ENCODE results near the gene C10orf90. TPM values are rescaled to one million over a fixed set of nuclear protein-coding genes. Genes with fewer than 3 reads are reported as not detected.

The C10orf90 gene
- total and polyA plus RNA-seq, 2 of the 8 experiments (the other 6 are each of a cell fraction or from before 2014, with no cell fraction given) = 0.21 TPM; not detected in 1

GRCh38 chr10:126397156-126397555, 273.3 kb downstream of the C10orf90 start:
- Histone ChIP-seq H4K91ac (replicated peaks; ENCODE audit: insufficient read length, low read length) (no peak overlapping the region), H3K79me1 (ENCODE audit: low read depth, low read length) (no peaks in the 10 kb centered on the region), H2AK5ac (ENCODE audit: low read depth, low read length) (no peak overlapping the region), H3K4me3 (ENCODE audit: extremely low read depth in 1 of 4, insufficient read depth in 2 of 4, low read depth in 3 of 4, low read length in 4 of 4) (no peak overlapping the region), H3K23me2 (ENCODE audit: low read depth, low read length) (no peaks in the 10 kb centered on the region), H2BK20ac (ENCODE audit: low read length) (no peak overlapping the region), H2BK15ac (ENCODE audit: low read length) (no peak overlapping the region), H3K14ac (ENCODE audit: insufficient read length) (no peak overlapping the region), H2BK12ac (ENCODE audit: low read depth, low read length) (no peak overlapping the region), H3K27ac (ENCODE audit: low read depth, low read length) (no peak overlapping the region), H3K4ac (replicated peaks; ENCODE audit: insufficient read length, low read depth, low read length) (no peak overlapping the region), H3K23ac (ENCODE audit: insufficient read length) (no peak overlapping the region), H3K4me1 (replicated peaks in 1 of 4; ENCODE audit: control insufficient read depth in 3 of 4, insufficient read depth in 4 of 4, low read length in 3 of 4) (peaks cover 0 to 9% (median 0%) of the 10 kb centered on the region in 4 experiments; a peak in 1 of 7 replicates), H3K18ac (ENCODE audit: extremely low read depth, low read length) (no peak overlapping the region), H3K9me3 (ENCODE audit: insufficient read depth in 2 of 2, low read depth in 1 of 2, low read length in 1 of 2) (no peaks in the 10 kb centered on the region; a peak in 1 of 4 replicates), H4K20me1 (replicated peaks in 1 of 2; ENCODE audit: control insufficient read depth in 1 of 2, insufficient read depth in 2 of 2, low read length in 2 of 2) (no peaks in the 10 kb centered on the region), H3K56ac (replicated peaks; ENCODE audit: insufficient read length, low read depth, low read length) (no peak overlapping the region), H3K4me2 (ENCODE audit: insufficient read depth in 1 of 2, low read depth in 2 of 2, low read length in 2 of 2) (no peak overlapping the region), H2AFZ (ENCODE audit: low read length) (no peak overlapping the region), H3K27me3 (replicated peaks in 1 of 4; ENCODE audit: control insufficient read depth in 3 of 4, extremely low read depth in 1 of 4, insufficient read depth in 3 of 4, low read length in 3 of 4) (no peaks in the 10 kb centered on the region), H3K79me2 (ENCODE audit: control insufficient read depth in 1 of 2, insufficient read depth in 2 of 2, low read length in 2 of 2) (no peaks in the 10 kb centered on the region), H2BK120ac (replicated peaks; ENCODE audit: low read depth, low read length) (no peak overlapping the region), H4K5ac (ENCODE audit: insufficient read length, low read depth, low read length) (no peak overlapping the region), H2BK5ac (ENCODE audit: low read depth, low read length) (no peak overlapping the region), H3K9ac (replicated peaks in 1 of 4; ENCODE audit: extremely low read depth in 1 of 4, low read depth in 3 of 4, low read length in 3 of 4) (no peak overlapping the region), H3K36me3 (ENCODE audit: control insufficient read depth in 2 of 4, insufficient read depth in 4 of 4, low read length in 3 of 4) (no peaks in the 10 kb centered on the region), H4K8ac (ENCODE audit: extremely low read depth, insufficient read depth, low read length) (no peak overlapping the region)
- WGBS, 2 experiments (ENCODE audit: extremely low coverage in 1 of 2, insufficient coverage in 1 of 2, insufficient read length in 1 of 2, insufficient replicate concordance in 2 of 2, low coverage in 1 of 2, low lambda C conversion rate in 2 of 2, missing lambda C conversion rate in 1 of 2) = 97% methylated on average over 3 of the region's 3 CpGs; no CpG with 5 or more reads in 1 of the 2 experiments
- ChIA-PET CTCF (ENCODE audit: partially characterized antibody) (no interaction called here), POLR2A (ENCODE audit: partially characterized antibody) (no interaction called here)
- FAIRE-seq (no peak), DNase-seq (ENCODE audit: low read depth in 1 of 2, low spot score in 2 of 2) (no peak)
- TF ChIP-seq HDAC6 (IDR thresholded peaks at IDR 0.05; ENCODE audit: low read depth, low read length) (no peak), KDM1A (IDR thresholded peaks at IDR 0.05; ENCODE audit: borderline replicate concordance, low read length) (no peak), PHF8 (conservative IDR thresholded peaks at IDR 0.05; ENCODE audit: low read depth, low read length) (no peak), CBX8 (IDR thresholded peaks at IDR 0.05; ENCODE audit: borderline replicate concordance, low read depth, low read length) (no peak), MAX (IDR thresholded peaks at IDR 0.05) (no peak), EZH2 (IDR thresholded peaks at IDR 0.05; ENCODE audit: low read depth, low read length, severe bottlenecking) (no peak), TBP (IDR thresholded peaks at IDR 0.05; ENCODE audit: low read depth, low read length) (no peak), RFX5 (IDR thresholded peaks at IDR 0.05; ENCODE audit: borderline replicate concordance, low read depth, low read length) (no peak), POLR2A (IDR thresholded peaks at IDR 0.05; ENCODE audit: control extremely low read depth in 1 of 2, low read depth in 2 of 2, low read length in 2 of 2) (no peak), SIRT6 (IDR thresholded peaks at IDR 0.05; ENCODE audit: low read length) (no peak), BACH1 (IDR thresholded peaks at IDR 0.05; ENCODE audit: low read length) (no peak), CHD1 (IDR thresholded peaks at IDR 0.05; ENCODE audit: low read depth, low read length) (no peak), SIX5 (IDR thresholded peaks at IDR 0.05; ENCODE audit: low read depth, low read length) (no peak)

Data from H1 (cell line).